SK-N-MC (cell line): ENCODE data around the gene HOXA4.

ENCODE experiments used
- EZH2 ChIP-seq: fragments of 200-600 bp; sonication (generic); IDR thresholded peaks from one replicate; pipeline ENCODE4 v1.6.1; 2017; ENCODE audit warnings: antibody characterized with exemption
- FOXP2 ChIP-seq: optimal IDR thresholded peaks from 2 replicates; pipeline ENCODE3; 2011; ENCODE audit warnings: mild to moderate bottlenecking, moderate library complexity; ENCODE audit not compliant: insufficient read depth; ENCODE audit errors: extremely low read length, control extremely low read depth
- POLR2AphosphoS5 ChIP-seq: IDR thresholded peaks from 2 replicates; pipeline ENCODE4 v1.6.1; 2012; ENCODE audit warnings: mild to moderate bottlenecking, low read depth, low read length, borderline replicate concordance

- TF ChIP-seq EZH2: no peak
- TF ChIP-seq POLR2AphosphoS5: no peak
- no peak for TF ChIP-seq FOXP2
Measured at GRCh38 chr7:27176962-27177794, 46.6 kb upstream of the HOXA4 start.
